GM19238 (cell line): ENCODE measurements around the gene ENOSF1.
"Not testable (repeated sequence)": the region's sequence is repeated elsewhere in the genome, so short reads cannot be mapped to it uniquely, and the experiment has no call there.

ENCODE experiments used
- DNase-seq: peaks from one replicate; pipeline ENCODE4 v3.0.0; 2011; ENCODE audit warnings: low spot score; ENCODE audit not compliant: insufficient read length

The ENOSF1 gene

DNA sequence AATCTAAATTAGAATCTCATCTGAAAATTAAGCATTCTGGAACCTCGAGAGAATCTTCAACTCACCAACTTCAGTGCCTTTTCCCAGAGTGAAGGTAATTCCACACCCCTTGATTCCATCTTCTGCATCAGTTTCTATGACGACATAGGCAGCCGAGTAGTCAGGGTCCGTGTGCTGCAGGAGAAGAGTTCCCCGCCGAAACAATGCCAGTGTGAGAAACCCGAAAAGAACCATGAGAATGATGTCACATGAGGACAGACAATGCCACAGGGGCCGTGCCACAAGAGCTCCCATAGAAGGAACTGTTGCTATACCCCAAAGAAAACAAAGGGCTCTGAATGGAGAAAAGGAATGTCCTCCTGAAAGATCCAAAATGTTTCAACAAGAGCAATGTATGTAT lies 6.0 kb downstream of the ENOSF1 start:
- DNase-seq: no peak

DNA sequence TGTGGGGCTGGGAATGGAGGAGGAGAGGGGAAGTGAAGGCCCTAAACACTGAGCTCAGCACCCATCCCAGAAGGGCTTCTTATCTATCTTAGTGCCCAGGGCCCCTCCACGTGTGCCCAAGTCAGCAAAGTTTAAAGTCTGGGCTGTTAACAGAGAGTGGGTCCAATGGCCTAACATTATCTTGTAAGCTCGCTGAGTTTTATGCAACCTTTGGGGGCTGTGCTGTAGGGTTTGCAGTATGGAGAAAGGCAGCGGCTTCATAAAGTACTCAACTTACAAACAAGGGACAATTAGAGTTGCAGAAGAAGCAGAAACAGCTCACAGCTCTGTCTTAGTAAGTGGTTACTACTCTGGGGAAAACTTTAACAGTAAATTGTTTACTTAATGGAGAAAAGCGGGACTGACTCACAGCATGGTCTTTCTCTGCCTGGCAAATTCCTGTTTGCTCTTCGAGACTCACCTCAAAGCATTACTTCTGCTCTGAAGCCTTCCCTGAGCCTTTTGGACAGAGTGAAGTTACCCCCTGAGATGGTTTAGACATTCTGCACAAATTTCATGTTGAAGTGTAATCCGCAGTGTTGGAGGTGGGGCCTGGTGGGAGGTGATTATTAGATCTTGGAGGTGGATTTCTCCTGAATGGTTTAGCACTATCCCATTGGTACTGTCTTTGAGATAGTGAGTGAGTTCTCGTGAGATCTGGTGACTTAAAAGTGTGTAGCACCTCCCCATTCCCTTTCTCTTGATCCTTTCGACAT lies 9.0 kb downstream of the ENOSF1 start:
- no peak for DNase-seq

DNA sequence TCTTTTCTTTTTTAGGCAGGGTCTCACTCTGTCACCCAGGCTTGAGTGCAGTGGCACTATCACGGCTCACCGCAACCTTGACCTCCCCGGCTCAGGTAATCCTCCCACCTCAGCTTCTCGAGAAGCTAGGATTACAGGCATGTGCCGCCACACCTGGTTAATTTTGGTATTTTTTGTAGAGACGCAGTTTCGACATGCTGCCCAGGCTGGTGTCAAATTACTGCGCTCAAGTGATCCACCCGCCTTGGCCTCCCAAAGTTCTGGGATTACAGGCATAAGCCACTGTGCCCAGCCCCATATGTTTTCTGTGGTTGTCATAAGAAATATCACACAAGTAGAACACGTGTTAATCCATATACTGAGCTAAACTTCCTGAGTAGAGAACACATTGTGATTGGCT lies 14.6 kb downstream of the ENOSF1 start:
- DNase-seq: no peak

DNA sequence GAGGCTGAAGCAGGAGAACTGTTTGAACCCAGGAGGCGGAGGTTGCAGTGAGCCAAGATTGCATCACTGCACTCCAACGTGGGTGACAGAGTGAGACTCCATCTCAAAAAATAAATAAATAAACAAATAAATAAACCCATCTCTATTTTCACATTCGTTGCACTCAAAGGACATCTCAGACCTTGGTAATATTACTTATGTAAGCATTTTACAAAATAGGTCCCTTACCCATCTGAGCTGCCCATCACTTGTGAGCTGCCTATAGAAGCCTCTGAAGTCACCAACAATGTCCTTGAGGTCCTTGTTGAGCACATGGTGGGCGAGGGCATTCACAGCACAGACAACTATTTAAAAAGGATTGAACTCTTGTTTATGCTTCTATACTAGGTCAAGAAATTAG lies 15.4 kb downstream of the ENOSF1 start:
- DNase-seq: no peak

DNA sequence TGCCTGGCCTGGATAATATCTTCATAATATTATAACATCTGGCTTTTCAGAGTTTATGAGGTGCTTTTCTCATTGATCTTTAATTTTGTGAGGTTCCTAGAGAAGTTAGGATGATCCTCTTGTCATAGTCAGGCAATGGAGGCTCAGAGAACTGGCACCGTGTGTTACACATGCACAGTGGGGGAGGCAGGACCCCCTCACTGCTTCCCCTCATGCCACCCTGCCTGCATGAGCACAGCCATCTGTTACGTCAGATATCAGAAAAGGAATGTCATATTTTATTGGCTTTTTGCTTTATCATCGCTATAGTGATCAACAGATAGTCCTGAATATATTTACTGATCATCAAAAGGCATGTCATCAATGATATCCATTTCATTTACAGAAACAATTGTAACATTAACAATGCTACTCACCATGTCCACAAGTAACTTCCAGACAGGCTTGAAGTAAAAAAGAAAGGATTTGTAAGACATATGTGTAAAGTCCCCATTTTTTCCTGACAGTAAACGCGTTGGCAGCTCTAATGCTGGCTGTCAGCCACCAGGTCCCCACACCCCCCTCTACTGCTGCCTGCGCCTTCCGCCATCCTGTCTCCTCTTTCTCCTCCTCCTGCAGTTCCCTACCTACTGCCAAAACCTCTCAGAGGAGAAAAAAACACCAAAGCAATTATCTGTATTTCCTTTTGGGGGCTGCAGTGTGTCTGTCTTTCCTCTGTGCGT lies 18.8 kb downstream of the ENOSF1 start:
- no peak for DNase-seq

DNA sequence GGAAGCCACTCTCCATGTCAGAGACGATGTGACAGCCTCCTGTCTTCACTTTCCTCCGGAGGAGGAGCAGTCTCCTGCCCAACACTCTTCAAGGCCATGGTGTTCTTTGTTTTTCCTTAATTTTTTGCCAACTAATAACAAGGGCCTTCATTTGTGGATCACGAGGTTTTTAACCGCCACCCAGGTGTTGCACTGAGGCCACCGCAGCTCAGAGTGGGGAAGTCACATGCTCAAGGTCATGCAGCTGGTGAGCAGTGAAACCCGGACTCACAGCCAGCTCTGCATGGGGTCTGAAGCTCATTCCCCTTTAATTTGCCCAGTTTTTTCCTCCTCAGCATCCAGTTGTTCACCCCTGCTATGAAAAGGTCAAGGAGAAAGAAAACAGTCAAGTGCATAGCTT lies 19.6 kb downstream of the ENOSF1 start:
- no peak for DNase-seq

DNA sequence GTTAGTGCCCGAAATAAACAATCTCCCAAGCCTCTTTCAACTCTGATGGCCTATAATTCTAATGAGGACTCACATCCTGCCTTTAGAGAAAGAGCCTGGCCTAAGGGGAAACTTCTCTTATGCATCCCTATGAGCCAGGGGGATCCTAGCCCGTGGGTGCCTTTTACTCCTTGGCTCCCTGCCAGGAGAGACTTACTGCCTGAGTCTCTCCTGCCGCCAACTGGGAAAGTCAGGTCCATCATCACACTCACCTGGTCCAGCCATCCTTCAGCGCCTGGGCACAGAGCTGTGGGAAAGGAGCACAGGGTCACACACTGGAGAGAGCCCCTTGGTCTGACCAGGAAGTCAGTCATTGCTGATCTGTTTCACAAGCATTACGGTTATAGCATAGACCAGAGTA lies 24.1 kb downstream of the ENOSF1 start:
- no peak for DNase-seq

DNA sequence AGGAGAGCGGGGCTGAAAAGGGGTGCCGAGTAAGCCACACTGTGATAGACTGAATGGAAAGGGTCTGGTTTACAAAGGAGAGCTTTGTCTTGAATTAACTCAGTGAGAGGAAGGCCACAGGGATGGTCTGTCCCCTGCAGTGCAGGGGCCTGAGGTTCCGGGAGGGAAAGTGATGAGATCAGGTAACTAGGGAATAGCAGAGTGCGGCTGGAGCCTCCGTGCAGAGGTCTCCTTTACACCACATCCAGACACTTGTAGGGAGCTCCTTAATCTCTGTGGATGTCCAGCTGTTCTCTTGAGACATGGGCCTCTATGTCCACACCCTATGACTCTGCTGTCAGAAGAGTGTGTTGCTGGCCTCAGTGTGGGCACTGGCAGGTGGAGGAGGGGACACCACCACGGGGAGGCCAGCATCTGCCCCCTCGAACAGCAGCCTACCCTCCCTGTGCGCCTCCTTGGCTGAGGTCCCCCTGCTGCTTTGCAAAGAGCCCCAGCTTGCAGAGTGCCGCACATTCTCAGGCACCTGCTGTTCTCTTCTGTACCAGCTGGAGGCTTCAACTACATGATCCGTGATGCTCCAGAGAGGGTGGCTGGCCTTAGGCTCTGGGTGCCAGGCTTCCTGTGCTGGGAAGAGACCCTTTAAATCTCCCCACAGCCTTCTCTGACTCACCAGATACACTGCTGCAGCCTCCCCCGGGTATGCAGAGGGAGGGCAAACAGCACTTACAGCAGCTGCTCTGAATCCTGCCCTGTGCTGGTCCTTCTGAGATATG lies 25.9 kb downstream of the ENOSF1 start:
- no peak for DNase-seq

DNA sequence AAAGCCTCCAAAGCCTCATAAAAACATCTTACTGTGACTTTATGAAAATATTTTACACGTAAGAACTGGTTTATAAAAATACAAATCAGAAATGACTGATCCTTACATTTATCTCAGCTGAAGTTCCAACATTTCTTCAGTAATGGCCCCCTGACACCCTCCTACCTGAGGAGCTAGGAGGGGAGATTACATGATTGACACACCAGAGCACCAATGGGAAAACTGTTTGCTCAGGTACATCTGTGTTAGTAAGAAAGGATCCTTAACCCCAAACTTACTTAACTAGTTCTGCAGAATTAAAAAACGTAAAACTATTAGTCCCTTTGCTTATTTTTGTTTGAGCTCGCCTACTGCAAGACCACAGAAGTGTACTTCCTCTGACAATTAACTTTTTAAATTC lies 27.0 kb downstream of the ENOSF1 start:
- no peak for DNase-seq

DNA sequence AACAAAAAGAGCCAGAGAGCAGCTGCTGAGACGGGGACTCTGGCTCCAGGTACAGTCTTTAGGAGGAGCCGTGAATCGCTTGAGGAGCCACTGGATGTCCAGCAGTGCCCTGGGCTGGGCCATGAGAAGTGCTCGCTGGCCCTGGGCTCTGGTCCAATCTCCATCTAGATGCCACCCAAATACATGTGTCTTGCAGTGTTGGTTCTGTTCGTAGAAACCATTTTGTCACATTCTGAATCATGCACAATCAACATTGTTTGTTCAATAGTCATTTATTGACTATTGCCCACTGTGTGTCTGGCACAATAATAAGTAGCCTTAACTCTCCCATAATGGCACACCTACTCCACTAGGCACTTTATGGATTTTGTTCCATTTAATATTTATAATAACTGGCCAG lies 28.9 kb downstream of the ENOSF1 start:
- no peak for DNase-seq

DNA sequence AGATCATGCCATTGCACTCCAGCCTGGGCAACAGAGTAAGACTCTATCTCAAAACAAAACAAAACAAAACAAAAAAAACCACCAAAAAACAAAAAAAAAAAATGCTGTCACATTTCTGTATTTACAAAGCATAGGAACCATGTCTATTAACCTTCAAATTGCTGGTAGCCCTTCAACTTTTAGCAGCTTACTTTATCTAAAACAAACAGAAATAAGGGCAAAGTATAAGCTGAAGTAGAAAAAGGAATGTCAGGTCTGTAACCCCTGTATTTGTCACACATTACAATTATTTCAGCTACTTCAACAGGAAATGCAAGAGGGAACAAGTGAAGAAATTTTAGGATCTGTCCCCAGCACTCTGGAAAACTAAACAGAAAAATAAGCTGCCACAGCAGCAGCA lies 29.6 kb downstream of the ENOSF1 start:
- no peak for DNase-seq

DNA sequence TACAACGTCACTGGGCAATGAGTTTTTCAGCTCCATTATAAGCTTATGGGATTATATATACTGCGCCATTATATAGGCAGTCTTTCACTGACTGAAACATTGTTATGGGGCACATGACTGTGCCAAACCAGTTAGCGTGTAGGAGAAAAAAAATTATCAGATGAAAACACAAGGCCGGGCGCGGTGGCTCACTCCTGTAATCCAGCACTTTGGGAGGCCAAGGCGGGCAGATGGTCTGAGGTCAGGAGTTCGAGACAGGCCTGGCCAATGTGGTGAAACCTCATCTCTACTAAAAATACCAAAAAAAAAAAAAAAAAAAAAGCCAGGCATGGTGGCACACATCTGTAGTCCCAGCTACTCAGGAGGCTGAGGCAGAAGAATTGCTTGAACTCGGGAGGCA lies 30.0 kb downstream of the ENOSF1 start:
- DNase-seq: not testable (repeated sequence)

DNA sequence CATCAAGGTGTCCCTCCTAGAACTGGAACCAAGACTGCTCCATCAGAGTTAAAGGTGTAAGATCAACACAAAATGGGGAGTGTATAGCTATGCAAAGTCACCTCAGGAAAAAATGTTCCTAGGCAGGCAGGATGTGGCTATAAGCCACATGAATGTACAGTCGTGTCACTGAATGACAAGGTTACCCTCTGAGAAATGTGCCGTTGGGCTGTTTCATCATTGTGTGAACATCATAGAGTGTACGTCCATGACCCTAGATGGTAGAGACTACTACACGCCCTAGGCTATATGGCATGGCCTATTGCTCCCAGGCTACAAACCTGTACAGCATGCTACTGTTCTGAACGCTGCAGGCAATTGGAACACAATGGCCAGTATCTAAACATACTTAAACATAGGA lies 30.4 kb downstream of the ENOSF1 start:
- no peak for DNase-seq

DNA sequence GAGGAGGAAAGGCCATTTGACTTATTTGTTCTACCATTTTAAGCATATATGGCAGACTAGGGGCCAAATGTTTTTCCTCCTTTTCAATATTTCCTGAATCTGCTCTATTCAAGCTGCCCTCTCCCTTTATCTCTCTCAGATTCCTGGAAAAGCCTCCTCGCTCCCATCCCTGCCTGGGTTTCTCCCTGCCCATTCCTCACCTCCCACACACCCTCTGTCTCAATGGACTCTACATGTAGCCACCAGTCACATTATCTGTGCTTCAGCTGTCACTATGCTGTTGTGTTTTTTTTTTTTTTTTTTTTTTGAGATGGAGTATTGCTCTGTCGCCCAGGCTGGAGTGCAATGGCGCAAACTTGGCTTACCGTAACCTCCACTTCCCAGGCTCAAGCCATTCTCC lies 32.0 kb downstream of the ENOSF1 start:
- no peak for DNase-seq

DNA sequence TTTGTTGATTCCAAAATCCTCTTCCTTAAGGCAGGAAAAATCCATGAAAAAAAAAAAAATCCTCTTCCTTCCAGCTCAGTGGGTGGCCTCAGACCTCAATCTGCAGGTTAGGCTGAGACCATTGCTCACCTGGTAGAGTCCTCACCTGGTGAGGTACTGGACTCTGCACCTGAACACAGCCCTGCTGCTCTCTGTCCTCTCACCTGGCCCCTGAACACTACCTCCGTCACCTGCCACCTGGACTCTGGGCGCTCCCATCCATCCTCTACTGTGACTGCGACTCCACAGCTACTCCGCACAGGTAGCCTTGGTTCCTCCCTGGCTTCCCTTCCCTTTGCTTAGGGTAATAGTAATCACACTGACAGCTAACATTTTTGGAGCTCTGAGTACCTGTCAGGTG lies 32.9 kb downstream of the ENOSF1 start:
- no peak for DNase-seq

DNA sequence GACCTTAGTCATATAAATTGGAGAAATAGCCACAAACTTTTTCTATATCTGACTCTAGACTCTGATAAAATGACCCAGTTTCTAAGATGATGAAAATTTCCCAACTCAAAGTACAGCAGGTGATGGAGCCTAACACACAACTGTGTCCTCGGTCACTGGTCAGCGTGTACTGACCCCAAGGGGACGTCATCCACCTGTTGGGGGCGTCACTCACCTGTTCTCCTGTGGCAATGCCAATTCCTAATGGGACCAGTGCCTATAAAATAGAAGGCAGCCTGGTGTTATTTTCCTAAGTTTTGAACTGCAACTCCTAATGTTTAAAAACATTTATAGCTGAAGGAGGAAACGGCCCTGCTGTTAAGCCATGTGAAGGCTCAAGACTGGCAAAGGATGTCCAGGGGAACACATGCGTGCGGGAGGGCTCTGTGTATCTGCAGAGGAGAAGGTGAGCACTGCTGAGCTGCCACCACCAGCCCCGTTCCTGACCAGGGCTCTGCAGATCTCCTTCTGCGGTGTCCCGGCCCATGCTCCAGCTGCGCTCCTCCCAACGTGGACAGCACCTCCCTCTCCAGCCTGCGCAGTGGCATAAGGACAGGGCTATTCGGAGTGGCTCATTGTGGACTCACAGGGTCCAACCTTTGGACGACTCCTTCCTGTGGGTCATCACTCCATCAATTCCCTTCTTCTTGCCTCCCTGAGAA lies 33.8 kb downstream of the ENOSF1 start:
- no peak for DNase-seq

DNA sequence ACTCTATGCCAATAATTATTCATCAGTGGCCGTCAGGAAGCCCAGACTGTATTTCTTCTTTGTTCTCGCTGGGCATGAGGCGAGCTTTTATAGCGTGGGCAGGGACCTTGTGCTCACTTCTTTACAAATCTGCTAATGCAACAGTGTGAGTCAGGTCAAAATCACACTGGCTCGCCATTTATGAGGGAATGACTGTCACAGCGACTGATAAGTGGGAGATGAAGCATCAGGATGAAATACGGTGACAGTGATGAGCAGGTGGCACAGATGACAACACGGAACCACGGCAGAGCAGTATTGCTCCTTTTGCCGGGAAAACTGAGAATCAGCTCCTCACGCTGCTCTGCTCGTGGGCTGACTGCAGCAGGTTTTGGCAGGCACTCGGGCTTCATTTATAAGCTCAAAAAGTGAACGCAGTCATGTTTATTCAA lies 34.5 kb downstream of the ENOSF1 start:
- no peak for DNase-seq

DNA sequence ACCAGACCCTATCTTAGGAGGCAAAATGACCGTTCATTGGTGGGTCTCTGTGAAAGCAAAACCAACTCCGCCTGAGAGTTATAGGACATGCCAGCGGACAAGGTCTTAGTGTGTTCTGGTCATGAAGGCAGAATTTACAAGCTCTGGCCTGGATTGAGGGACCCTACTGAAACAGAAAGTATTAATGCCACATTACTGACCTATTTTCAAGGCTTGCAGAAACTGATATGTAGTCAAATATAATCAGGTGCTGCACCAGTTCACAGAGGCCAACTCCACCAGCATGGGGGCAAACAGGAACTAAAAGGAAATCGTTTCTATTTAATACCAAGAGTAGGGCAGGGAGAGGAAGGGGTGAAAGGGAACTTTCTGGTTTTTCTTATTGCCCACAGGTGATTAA lies 35.3 kb downstream of the ENOSF1 start:
- DNase-seq: no peak

DNA sequence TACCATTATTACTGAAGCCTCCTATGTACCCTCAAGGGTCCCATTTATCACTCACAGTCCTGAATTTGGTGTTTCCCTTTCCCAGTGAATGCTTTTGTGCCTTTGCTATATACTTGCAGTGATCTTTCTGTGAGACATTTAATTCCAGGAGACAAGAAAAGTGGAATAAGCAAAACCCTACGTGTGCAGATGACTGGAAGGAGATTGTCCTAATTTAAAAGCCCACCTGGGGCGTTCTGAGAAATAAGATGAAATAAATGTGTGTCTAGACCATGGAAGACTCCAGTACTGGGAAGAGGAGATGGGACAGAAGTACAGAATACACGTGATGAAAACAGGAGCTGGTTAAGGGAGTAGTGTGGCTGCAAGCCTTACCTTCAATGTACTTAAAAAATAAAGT lies 35.7 kb downstream of the ENOSF1 start:
- no peak for DNase-seq

DNA sequence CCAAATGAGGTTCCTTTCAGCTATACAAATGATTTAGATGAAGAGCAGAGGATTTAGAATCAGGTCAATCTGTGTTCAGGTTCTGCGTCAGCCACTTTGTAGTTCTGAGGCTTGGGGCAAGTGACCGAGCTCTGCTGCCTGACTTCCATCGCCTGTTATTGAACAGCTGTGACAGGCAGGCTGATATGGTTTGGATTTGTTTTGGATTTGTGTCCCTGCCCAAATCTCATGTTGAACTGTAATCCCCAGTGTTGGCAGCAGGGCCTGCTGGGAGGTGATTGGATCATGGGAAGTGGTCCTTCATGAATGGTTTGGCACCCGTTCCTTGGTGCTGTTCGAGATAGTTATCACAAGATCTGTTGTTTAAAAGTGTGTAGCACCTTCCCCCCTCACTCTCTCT lies 36.4 kb downstream of the ENOSF1 start:
- DNase-seq: no peak

DNA sequence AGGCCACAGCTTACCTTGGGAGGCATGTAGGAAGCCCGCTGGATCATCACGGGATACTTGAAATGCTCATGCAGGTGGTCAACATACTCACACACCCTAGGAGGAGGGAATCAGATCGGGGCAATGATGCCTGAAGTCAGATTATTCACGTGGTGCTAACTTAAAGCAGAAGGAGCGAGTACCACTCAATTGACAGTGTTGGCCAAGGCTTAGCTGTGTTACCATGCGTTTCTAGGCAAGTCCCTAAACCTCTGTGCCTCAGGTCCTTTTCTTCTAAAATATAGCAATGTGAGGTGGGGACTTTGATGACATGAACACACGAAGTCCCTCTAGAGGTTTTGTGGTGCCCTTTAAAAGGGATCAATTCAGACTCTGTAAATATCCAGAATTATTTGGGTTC lies 37.1 kb downstream of the ENOSF1 start:
- no peak for DNase-seq

DNA sequence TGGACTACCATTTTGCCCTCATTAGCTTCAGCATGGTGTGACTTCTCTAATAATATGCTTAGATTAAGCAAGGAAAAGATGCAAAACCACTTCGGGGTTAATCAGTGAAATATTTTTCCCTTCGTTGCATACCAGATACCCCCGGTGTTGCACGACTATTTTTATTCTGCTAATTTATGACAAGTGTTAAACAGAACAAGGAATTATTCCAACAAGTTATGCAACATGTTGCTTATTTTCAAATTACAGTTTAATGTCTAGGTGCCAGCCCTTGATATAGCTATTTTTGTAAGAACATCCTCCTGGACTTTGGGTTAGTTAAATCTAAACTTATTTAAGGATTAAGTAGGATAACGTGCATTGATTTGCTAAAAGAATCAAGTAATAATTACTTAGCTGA lies 38.7 kb downstream of the ENOSF1 start:
- DNase-seq: no peak
